ENCODE data around the gene UFC1.
"Not testable (repeated sequence)": the region's sequence is repeated elsewhere in the genome, so short reads cannot be mapped to it uniquely, and the experiment has no call there.

The UFC1 gene

DNA sequence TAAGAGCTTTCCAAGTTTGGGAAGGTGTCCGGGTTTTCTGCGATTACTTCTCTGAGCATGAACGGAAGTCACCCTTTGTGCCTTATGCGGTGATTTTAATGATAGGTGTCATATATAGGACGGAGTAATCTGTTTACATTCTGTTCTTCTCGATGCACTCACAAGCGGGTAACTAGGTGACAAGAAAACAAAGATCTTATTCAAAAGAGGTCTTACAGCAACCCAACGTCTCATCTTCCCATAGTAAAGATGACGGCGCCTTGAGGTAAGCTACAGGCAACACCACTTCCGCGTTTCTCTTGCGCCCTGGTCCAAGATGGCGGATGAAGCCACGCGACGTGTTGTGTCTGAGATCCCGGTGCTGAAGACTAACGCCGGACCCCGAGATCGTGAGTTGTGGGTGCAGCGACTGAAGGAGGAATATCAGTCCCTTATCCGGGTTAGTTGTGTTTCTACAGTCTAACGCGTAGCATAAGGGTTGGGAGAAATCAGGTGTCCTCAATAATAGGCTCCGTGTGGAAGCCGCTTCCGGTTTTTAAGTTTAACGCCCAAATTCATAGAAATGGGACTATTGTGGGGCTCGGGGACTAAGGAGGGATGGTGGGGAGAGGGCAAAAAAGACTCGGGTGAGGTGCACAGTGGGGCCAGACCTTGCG is at the start of gene UFC1:
UFC1 (plus strand) TSS at position 297 of the 656 bp plus-strand sequence; CDS start at position 317, 20 bp downstream.
- peak; percentile 96 for DNase-seq (ENCODE audit: low spot score)

DNA sequence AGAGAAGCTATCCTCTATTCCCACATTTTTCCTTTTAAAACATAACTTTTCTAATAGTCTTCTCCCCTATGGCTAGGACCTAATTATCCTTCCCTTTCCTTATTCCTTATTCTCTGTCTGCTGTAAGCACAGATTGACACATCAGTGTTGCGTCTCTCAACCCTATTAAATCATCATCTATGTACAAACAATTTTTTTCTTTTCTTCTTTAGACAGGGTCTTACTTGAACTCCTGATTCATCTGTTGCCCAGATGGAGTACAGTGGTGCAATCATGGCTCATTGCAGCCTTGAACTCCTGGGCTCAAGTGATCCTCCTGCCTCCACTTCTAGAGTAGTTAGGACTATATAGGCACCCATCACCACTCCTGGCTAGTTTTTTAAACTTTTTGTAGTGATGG is 47.3 kb upstream of the UFC1 start:
- DNase-seq (ENCODE audit: low spot score), result no peak

DNA sequence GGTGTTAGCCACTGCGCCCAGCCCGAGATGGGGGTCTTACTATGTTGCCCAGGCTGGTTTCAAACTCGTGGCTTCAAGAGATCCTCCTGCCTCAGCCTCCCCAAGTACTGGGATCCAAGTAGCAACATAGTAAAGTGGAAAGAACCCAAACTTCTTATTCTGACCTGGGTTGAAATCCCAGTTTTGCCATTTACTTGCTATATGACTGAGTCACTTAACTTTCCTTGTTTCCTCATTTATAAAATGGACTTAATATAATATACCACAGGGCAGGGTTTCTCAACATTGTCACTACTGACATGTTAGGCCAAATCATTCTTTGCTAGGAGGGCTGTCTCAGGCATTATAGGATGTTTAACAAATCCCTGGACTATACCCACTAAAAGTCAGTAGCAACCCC is 42.7 kb upstream of the UFC1 start:
- DNase-seq (ENCODE audit: low spot score), result no peak

- no peak for DNase-seq (ENCODE audit: low spot score)
Observed at GRCh38 chr1:161111527-161111926, 42.3 kb upstream of the UFC1 start.

DNA sequence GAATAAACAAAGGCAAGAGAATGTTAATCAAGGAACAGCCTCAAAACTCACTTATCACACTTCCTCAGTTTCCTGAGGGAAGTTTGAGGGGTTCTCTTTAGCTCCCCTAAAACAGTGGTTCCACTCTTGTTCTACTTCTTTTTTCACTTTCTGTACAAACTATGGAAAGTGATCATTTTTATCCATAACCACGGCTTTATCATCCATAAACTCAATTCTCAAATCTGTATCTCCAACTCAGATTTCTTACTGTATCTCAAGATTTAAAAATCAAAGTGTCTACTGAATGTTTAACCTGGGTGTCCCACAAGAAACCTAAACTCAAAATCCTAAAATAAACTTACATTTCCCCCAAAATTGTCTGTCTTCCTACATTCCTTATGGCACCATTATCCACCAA is 39.9 kb upstream of the UFC1 start:
- DNase-seq (ENCODE audit: low spot score), result no peak

DNA sequence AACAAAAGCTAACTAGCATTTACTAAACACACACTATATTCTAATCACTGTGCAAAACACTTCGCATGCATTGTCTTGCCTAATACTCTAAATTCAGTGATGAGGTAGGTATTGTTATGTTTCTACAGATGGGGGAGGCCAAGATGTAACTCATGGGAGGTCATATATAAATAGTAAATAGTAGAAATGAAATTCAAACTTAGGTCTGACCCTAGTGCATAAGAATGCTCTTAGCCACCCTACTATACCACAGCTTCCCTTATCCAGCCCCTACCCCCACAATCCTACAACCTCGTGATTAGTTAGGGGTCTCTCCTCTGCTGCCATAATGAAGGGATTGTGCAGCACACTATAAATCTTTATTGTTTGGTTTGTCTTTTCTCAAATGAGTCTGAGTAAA is 39.2 kb upstream of the UFC1 start:
- DNase-seq (ENCODE audit: low spot score), result no peak

GRCh38 chr1:161115132-161115711 is 38.6 kb upstream of the UFC1 start:
- no peak for DNase-seq (ENCODE audit: low spot score)

GRCh38 chr1:161115961-161116360 is 37.8 kb upstream of the UFC1 start:
- DNase-seq (ENCODE audit: low spot score), result not testable (repeated sequence)

GRCh38 chr1:161117759-161118581 is 35.8 kb upstream of the UFC1 start, which contains the start of the genes NIT1 and PFDN2:
Gene NIT1, plus strand, starts transcription at chr1:161118105. Its CDS starts 72 bp downstream, at chr1:161118177.
Gene PFDN2, minus strand, starts transcription at chr1:161118037. Its CDS starts 11 bp downstream, at chr1:161118026.
- peak; percentile 89 for DNase-seq (ENCODE audit: low spot score)

- DNase-seq (ENCODE audit: low spot score), result peak; percentile 63
Observed at GRCh38 chr1:161119092-161119903, 34.5 kb upstream of the UFC1 start.

GRCh38 chr1:161121042-161121650 is 32.6 kb upstream of the UFC1 start:
- DNase-seq (ENCODE audit: low spot score), result no peak

GRCh38 chr1:161121834-161122233 is 31.9 kb upstream of the UFC1 start:
- DNase-seq (ENCODE audit: low spot score), result no peak

- no peak for DNase-seq (ENCODE audit: low spot score)
Observed at GRCh38 chr1:161122967-161123366, 30.8 kb upstream of the UFC1 start.

DNA sequence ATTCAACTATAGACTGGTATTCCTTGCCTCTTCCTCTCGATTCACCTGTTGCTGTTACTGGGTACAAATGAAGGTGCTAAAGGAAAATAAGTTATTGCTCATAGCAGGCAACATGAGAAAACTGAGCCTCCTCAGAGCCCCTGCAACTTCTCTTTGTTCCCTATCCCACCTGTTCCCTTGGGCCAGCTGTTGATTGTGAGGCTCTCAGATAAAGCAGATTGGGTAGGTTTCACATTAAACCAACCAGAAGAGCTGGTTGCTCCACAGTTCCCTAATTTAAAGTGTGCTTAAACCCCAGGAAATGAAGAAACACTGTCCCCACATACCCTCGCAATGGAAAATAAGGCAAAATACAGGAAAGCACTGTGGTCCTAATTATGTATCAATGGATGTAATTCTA is 26.1 kb upstream of the UFC1 start:
- no peak for DNase-seq (ENCODE audit: low spot score)

DNA sequence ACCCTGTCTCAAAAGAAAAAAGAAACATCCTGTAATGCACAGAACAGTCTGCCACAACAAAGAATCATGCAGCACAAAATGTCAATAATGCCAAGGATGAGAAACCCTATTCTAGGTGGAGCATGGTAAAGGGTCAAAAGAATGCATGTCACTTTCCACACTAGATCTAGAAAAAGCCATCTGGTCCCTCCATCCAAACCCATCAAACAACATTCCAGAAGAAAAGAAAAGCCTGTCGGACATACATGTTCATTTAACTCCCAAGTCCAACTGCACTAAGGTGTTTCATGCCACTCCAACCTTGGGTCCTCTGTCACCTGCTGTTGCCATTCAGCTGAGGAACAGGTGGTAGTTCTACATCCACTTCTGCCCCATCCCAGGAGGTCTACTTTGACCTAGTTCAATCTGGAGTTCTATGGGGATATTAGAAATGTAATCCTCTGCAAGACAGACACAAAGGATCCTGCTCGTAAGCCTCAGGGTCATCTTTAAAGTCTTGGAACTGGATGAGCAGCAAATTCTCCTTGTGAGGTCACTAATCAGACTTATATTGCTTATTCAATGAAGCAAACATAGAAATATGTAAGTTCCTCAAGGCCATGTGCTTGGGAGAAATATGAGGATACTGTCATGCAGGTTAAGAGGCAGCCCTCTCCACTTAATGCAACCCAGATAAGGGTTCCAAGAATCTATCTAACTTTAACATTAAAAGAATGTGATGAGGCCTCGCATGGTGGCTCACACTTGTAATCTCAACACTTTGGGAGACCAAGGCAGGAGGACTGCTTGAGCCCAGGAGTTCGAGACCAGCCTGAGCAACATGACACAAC is 25.0 kb upstream of the UFC1 start:
- no peak for DNase-seq (ENCODE audit: low spot score)

DNA sequence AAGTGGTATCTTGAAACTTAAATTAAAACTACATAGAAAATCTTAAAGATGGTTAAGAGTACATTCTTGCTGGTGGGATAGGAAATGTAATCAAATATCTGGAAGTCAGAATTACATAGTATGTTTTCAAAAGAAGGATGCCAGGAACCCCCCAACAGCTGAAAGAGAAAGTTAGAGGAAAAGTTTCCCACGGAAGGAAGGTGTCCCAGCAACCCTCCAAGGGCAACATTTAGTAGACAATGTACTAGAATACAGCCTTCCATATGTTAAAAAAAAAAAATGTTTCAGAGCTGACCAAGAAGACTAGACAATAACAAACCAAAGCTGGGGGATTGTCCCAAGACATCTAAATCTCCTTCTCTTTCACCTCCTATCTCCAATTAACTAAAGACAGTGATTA is 23.5 kb upstream of the UFC1 start:
- DNase-seq (ENCODE audit: low spot score), result no peak

- no peak for DNase-seq (ENCODE audit: low spot score)
Observed at GRCh38 chr1:161131523-161132409, 22.0 kb upstream of the UFC1 start.

- DNase-seq (ENCODE audit: low spot score), result peak; percentile 98
Observed at GRCh38 chr1:161132410-161133219, 21.2 kb upstream of the UFC1 start, which contains the start of gene DEDD. Gene DEDD, minus strand, starts transcription at chr1:161132667. Its CDS starts 8,205 bp downstream, at chr1:161124462.
